ENCODE measurements around the gene TNS1.

- TF ChIP-seq EZH2 (IDR thresholded peaks at IDR 0.05): no peak
- TF ChIP-seq POLR2AphosphoS5 (IDR thresholded peaks at IDR 0.05; ENCODE audit: borderline replicate concordance, low read depth, low read length): no peak
Observed at GRCh38 chr2:217947383-217948350, 55.1 kb downstream of the TNS1 start.

Data from SK-N-MC (cell line).